T47D (cell line): ENCODE data around the gene CMTM3.
"Not testable (repeated sequence)": the region's sequence is repeated elsewhere in the genome, so short reads cannot be mapped to it uniquely, and the experiment has no call there.

Source experiments
- DNase-seq, 2 experiments: peaks; one replicate each; pipeline versions ENCODE4 v3.0.0 to v3.0.0-alpha.2; 2011 to 2012; ENCODE audit warnings: low read depth in 1 of 2, low spot score in 1 of 2
- JUND ChIP-seq: IDR thresholded peaks from 2 replicates; pipeline ENCODE4 v1.6.1; 2012; ENCODE audit warnings: low read depth
- in situ Hi-C: cut with HindIII; loops from 2 replicates; pipeline ENCODE4 v1.10.0; 2016; ENCODE audit warnings: low sequenced_read_pairs, low pct_unique_long_range_greater_than_20kb

CMTM3 gene

DNA sequence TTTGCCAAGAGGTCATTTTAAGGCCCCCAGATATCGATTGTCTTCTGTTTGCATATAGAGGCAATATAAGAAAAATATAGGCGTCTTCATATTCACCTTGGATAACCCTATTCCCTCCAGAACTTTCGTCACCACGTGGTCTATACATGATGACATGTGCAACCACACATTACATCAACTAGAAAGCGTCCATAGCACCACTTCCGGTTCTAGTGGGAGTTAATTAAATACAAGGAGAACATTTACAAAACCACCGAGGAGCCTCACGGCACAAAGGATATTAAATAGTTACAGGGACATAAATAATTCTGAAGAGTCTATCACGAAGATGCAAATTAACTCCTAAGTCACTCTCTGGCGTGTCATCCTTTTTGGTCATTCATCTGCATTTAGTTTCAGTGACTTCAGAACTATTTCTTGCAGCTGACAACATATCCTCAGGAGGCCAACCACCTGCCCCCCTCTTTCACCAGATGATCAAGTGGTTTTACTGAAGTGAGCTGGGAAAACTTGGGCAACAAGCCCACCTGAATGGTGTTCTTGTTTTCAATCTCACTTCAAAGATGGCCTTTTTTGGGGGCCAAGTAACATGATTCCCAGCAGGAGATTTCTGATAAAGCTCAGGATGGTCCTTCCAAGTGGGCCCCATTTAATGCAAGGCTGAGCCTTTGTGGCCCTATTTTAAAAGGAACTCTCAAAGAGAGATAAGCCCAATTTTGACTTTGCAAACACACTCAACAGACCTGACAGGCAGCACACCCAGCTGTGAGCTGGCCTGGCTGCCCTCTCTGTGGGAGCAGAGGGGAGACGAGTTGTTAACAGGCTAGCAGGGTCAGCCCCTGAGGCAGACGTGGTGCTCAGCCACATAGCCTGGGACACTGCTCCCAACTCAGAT lies 15.3 kb downstream of the CMTM3 start:
- DNase-seq, result no peak
- TF ChIP-seq JUND, result no peak
- in situ Hi-C loops, result no loop called here

DNA sequence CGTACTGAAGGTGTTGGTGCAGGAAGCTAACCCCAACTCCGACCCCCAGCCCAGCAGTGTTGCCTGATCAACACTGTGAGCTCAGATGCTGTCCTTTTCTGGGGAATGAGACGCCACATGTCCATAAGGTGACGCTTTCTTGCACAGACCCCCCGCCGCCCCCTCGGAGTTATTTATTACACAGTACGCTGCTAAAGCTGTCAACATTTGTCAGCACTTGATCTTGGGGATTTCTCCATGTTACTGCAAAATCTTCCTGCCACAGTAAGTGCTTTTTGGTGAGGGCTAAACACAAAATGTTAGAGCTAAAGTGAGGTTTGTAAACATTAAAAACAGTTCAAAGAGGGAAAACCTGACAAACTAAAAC lies 15.9 kb downstream of the CMTM3 start:
- DNase-seq, result no peak
- in situ Hi-C loops, result no loop called here
- no peak for TF ChIP-seq JUND

DNA sequence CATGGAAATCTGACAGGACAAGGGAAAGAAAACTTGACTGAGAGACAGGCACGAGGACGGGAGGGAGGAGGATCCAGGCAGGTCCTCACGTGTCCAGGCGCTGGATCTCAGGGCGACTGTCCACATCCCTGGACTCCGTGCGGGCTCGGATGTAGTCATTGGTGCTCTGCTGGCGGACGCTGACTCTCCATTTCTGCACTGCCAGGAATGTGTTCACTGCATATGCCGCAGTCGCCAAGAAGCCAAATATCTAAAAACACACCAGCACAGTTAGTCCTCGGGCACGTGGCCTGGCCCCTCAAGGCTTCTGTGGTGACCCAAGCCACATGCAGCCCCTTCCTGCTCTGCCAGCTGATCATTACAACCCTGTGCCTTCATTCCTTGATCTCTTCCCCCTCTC lies 17.5 kb downstream of the CMTM3 start:
- in situ Hi-C loops, result no loop called here
- TF ChIP-seq JUND, result no peak
- no peak for DNase-seq

DNA sequence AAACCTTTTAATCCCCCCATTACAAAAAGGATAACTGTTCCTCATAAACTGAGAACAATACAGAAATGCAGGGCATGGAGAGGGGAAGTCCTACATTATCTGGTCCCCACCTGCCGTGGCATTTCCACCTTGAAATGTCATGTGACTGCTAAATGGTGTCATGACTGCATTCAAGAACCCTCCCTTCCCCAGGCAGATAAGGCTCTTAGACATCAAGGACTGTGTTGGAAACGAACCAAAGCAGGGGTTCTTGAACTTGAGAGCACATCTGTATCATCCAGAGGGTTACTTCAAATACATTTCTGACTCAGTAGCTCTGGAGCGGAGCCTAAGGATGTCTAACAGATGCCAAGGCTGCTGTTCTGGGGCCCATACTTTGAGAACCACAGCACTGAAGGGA lies 18.4 kb downstream of the CMTM3 start:
- in situ Hi-C loops, result no loop called here
- no peak for DNase-seq
- no peak for TF ChIP-seq JUND

DNA sequence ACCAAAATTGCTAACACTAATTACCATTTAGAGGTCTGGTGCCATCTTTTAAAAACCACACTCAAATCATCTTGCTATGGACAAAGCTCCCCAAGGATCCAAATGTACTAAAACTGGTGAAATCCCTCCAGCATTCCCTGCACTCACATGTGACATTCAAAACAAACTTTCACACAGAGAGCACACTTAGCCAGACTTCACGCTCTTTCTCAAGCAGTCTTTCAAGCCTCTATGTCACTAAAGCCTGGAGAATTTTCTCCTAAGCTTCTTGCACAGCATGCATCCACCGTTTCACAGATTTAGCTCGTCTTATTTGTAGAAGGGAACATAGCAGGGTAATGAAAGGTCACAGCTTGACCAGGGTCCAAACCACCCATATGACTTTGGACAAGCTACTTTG lies 19.3 kb downstream of the CMTM3 start:
- DNase-seq, result no peak
- no peak for TF ChIP-seq JUND
- in situ Hi-C loops, result no loop called here

DNA sequence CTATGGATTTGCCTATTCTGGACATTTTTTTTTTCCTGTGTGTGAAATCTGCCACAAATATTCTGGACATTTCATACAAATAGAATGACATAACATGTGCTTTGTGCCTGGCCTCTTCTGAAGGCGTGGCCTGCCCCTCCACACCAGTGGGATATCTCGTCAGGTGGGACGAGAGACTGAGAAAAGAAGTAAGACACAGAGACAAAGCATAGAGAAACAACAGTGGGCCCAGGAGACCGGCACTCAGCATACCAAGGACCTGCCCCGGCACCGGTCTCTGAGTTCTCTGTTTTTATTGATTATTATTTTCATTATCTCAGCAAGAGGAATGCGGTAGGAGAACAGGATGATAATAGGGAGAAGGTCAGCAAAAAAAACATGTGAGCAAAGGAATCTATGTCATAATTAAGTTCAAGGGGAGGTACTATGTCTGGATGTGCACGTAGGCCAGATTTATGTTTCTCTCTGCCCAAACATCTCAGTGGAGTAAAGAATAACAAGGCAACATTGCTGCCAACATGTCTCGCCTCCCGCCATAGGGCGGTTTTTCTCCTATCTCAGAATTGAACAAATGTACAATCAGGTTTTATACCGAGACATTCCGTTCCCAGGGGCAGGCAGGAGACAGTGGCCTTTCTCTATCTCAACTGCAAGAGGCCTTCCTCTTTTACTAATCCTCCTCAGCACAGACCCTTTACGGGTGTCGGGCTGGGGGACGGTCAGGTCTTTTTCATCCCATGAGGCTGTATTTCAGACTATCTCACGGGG lies 23.3 kb downstream of the CMTM3 start:
- DNase-seq, in situ Hi-C loops: not testable (repeated sequence)

DNA sequence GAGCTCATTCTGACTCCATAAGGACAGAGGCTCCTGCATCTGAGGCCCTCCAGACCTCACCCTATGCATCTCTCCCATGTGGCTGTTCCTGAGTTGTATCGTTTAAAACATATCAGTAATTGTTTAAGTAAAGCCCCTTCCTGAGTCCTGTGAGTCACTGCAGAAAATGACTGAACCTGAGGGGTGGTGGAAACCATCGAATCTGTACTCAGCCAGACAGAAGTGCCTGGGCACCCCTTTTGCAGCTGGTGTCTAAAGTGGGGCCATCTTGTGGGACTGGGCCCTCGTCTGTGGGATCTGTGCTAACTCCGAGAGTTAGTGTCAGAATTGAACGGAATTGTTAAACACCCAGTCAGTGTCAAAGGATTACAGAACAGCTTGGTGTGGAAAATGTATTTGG lies 25.4 kb downstream of the CMTM3 start:
- TF ChIP-seq JUND, result no peak
- in situ Hi-C loops, result no loop called here
- no peak for DNase-seq

DNA sequence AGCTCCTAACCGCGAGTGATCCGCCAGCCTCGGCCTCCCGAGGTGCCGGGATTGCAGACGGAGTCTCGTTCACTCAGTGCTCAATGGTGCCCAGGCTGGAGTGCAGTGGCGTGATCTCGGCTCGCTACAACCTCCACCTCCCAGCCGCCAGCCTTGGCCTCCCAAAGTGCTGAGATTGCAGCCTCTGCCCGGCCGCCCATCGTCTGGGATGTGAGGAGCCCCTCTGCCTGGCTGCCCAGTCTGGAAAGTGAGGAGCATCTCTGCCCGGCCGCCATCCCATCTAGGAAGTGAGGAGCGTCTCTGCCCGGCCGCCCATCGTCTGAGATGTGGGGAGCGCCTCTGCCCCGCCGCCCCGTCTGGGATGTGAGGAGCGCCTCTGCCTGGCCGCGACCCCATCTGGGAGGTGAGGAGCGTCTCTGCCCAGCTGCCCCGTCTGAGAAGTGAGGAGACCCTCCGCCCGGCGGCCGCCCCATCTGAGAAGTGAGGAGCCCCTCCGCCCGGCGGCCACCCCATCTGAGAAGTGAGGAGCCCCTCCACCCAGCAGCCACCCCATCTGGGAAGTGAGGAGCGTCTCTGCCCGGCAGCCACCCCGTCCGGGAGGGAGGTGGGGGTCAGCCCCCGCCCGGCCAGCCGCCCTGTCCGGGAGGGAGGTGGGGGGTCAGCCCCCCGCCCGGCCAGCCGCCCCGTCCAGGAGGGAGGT lies 26.2 kb downstream of the CMTM3 start:
- DNase-seq, in situ Hi-C loops: not testable (repeated sequence)

DNA sequence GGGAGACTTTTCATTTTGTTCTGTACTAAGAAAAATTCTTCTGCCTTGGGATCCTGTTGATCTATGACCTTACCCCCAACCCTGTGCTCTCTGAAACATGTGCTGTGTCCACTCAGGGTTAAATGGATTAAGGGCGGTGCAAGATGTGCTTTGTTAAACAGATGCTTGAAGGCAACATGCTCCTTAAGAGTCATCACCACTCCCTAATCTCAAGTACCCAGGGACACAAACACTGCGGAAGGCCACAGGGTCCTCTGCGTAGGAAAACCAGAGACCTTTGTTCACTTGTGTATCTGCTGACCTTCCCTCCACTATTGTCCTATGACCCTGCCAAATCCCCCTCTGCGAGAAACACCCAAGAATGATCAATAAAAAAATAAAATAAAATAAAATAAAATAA lies 27.1 kb downstream of the CMTM3 start:
- DNase-seq, in situ Hi-C loops: not testable (repeated sequence)

DNA sequence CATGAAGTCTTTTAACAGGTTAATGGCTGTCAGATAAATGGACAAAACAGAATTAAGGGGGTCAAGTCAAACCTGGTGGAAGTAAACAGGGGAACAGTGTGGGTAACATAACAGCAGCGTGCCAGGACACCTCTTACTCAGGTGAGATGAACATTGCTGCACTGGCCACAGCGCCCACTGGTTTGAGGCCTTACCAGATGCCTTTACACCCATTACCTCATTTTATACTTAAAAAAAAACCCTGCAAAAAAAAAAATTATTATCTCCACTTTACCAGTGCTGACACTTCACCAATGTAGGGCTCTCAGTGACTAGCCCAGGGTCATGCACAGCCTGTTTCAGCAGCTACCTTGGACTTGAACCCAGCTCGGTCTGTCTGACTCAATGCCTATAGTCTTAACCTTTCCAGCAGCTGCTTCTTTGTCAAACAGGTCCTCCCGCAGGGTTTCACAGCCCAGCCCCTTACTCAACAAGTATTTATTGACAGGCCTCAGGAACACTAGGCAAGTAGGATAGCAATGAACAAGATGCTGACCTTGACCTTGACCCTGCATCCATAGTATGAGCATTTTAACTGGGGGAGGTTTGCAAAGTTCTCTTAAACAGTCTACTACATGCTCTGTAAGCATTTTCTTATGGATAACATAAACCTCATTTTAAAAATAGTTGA lies 30.2 kb downstream of the CMTM3 start:
- no peak for TF ChIP-seq JUND
- in situ Hi-C loops, result no loop called here
- no peak for DNase-seq

DNA sequence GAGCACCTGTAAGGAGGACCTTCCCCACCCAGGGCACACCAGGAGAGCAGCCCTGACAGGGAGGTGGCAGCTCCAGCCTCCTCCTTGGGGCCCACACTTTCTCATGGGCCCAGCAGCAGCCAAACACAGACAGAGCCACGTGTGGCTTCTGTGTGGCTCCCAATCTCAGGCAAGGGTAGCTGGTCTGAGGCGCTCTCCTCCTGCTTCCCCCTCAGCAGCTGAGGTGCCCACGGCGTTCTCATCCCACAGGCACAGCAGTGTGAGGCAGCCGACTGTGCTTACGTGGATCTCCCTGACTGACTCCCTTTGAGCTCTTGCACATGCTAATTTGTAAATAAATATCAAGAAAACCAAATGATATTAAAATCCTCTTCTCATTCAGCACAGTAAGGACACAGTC lies 30.9 kb downstream of the CMTM3 start:
- no peak for DNase-seq
- TF ChIP-seq JUND, result no peak
- in situ Hi-C loops, result no loop called here

DNA sequence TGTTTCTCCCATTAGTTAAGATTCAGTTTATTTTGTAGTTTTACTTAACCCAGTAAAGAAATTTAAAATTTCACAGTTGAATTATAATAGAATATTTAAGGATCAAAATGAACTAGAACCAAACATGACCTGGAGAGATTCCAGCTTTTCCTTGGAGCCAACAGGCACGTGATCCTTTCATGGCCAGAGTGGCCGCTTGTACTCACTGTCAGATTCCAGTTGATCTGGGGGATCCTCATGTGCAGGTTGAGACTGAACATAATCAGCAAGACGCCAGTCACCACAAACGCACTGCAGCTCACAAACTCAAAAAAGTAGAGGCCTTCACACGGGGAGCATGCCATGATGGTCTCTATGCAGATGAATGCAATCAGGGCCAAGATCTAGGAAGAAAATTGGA lies 31.7 kb downstream of the CMTM3 start:
- no peak for TF ChIP-seq JUND
- in situ Hi-C loops, result no loop called here
- no peak for DNase-seq
